Measurements from ENCODE around the gene MKLN1.

GRCh38 chr7:131357282-131357880, 29.7 kb downstream of the MKLN1 start:
- TF ChIP-seq POLR2A (IDR thresholded peaks at IDR 0.05) = no peak
- no peak for TF ChIP-seq CTCF (IDR thresholded peaks at IDR 0.05)
